Measurements from ENCODE around the gene POU2AF2. TPM values are rescaled to one million over a fixed set of nuclear protein-coding genes. Genes with fewer than 3 reads are reported as not detected.
A peak's percentile ranks its signal among the peaks of the same experiment; 100 is the strongest.

POU2AF2 gene
- total and polyA plus RNA-seq, 2 donors from 2014 or later = not detected

GRCh38 chr11:111229604-111230003 is 15.9 kb upstream of the POU2AF2 start:
- intact Hi-C loops (cut with DNase I) = loop anchor here (10.0 kb wide), 1 partner anchor 765 kb away; no protein-coding TSS in a partner anchor
- Histone ChIP-seq H3K36me3 (ENCODE audit: control insufficient read depth in 2 of 3, insufficient read depth in 3 of 3, low read length in 3 of 3) (no peaks in the 10 kb centered on the region), H3K4me3 (ENCODE audit: low read length in 3 of 3) (no peak overlapping the region), H3K27ac (ENCODE audit: low read depth in 2 of 2, low read length in 2 of 2) (no peak overlapping the region), H3K9ac (ENCODE audit: low read length in 3 of 3) (no peak overlapping the region), H3K9me3 (ENCODE audit: control insufficient read depth in 2 of 3, insufficient read depth in 1 of 3, low read length in 3 of 3) (no peaks in the 10 kb centered on the region), H3K27me3 (ENCODE audit: control insufficient read depth, insufficient read depth, low read length) (no peaks in the 10 kb centered on the region), H3K4me1 (ENCODE audit: control insufficient read depth in 2 of 3, insufficient read depth in 2 of 3, low read depth in 1 of 3, low read length in 3 of 3) (peaks cover 0 to 3% (median 0%) of the 10 kb centered on the region in 3 donors)
- TF ChIP-seq, protein P1, sequence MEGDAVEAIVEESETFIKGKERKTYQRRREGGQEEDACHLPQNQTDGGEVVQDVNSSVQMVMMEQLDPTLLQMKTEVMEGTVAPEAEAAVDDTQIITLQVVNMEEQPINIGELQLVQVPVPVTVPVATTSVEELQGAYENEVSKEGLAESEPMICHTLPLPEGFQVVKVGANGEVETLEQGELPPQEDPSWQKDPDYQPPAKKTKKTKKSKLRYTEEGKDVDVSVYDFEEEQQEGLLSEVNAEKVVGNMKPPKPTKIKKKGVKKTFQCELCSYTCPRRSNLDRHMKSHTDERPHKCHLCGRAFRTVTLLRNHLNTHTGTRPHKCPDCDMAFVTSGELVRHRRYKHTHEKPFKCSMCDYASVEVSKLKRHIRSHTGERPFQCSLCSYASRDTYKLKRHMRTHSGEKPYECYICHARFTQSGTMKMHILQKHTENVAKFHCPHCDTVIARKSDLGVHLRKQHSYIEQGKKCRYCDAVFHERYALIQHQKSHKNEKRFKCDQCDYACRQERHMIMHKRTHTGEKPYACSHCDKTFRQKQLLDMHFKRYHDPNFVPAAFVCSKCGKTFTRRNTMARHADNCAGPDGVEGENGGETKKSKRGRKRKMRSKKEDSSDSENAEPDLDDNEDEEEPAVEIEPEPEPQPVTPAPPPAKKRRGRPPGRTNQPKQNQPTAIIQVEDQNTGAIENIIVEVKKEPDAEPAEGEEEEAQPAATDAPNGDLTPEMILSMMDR (IDR thresholded peaks at IDR 0.05; ENCODE audit: borderline replicate concordance, extremely low read depth, insufficient read depth) = no peak
- no peak for FAIRE-seq
- no peak for DNase-seq

GRCh38 chr11:111230122-111230465 is 15.4 kb upstream of the POU2AF2 start:
- intact Hi-C loops (cut with DNase I) = no loop called here
- DNase-seq (no peak), FAIRE-seq (no peak)
- peak overlapping the region in 2 of 3 donors; percentile 79 to 95 for H3K4me3 ChIP-seq (ENCODE audit: low read length in 3 of 3)
- H3K4me1 ChIP-seq (ENCODE audit: control insufficient read depth in 2 of 3, insufficient read depth in 2 of 3, low read depth in 1 of 3, low read length in 3 of 3) = peaks cover 0 to 3% (median 0%) of the 10 kb centered on the region in 3 donors
- no peak overlapping the region for H3K27ac ChIP-seq (ENCODE audit: low read depth in 2 of 2, low read length in 2 of 2)
- H3K9me3 ChIP-seq (ENCODE audit: control insufficient read depth in 2 of 3, insufficient read depth in 1 of 3, low read length in 3 of 3) = no peaks in the 10 kb centered on the region
- TF ChIP-seq, protein P1 (IDR thresholded peaks at IDR 0.05; ENCODE audit: borderline replicate concordance, extremely low read depth, insufficient read depth) = no peak
- no peaks in the 10 kb centered on the region for H3K27me3 ChIP-seq (ENCODE audit: control insufficient read depth, insufficient read depth, low read length)
- H3K36me3 ChIP-seq (ENCODE audit: control insufficient read depth in 2 of 3, insufficient read depth in 3 of 3, low read length in 3 of 3) = no peaks in the 10 kb centered on the region
- H3K9ac ChIP-seq (ENCODE audit: low read length in 3 of 3) = peak overlapping the region in 2 of 3 donors; percentile 61 to 71

DNA sequence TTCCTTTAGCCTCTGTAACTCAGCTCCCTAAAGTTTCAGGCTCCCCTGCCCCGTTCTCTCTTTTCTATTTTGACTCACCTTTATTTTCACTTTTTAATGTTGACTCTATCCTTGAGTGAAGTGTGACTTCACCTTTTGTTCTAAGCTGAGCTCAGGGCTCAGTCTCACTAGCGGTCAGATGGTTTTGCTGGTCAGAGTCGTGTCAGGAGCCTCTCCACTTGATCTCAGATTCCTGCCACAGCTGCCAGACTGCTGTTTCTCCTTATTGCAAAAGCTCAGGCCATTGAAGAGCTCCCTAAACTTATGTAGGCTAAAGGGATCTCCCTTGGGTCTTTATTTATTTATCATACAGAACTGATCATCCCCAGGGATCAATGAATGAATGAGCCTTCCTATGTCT is 13.7 kb upstream of the POU2AF2 start:
- Histone ChIP-seq H3K27me3 (ENCODE audit: control insufficient read depth, insufficient read depth, low read length) (no peaks in the 10 kb centered on the region), H3K27ac (ENCODE audit: low read depth in 2 of 2, low read length in 2 of 2) (no peak overlapping the region), H3K9me3 (ENCODE audit: control insufficient read depth in 2 of 3, insufficient read depth in 1 of 3, low read length in 3 of 3) (no peaks in the 10 kb centered on the region), H3K4me3 (ENCODE audit: low read length in 3 of 3) (no peak overlapping the region), H3K36me3 (ENCODE audit: control insufficient read depth in 2 of 3, insufficient read depth in 3 of 3, low read length in 3 of 3) (no peaks in the 10 kb centered on the region), H3K9ac (ENCODE audit: low read length in 3 of 3) (no peak overlapping the region), H3K4me1 (ENCODE audit: control insufficient read depth in 2 of 3, insufficient read depth in 2 of 3, low read depth in 1 of 3, low read length in 3 of 3) (peaks cover 0 to 3% (median 0%) of the 10 kb centered on the region in 3 donors)
- DNase-seq = no peak
- no peak for FAIRE-seq
- intact Hi-C loops (cut with DNase I) = no loop called here
- TF ChIP-seq, protein P1 (IDR thresholded peaks at IDR 0.05; ENCODE audit: borderline replicate concordance, extremely low read depth, insufficient read depth) = no peak

DNA sequence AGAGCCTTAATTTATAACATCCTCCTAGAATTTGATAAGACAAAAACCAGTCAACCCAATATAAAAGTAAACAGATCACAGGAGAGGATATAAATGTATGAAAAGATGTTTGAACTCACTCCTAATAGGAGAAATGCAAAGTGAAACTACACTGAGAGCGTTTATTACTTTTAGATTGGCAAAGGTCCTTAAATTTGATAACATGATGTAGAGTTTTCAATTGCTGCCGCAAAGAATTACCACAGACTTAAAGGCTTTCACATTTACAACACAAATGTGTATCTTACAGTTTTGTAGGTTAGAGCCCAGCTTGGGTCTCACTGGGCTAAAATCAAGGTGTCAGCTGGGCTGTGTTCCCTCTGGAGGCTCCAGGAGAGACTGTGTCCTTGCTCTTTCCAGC is 9.1 kb upstream of the POU2AF2 start:
- Histone ChIP-seq H3K36me3 (ENCODE audit: control insufficient read depth in 2 of 3, insufficient read depth in 3 of 3, low read length in 3 of 3) (no peaks in the 10 kb centered on the region), H3K9me3 (ENCODE audit: control insufficient read depth in 2 of 3, insufficient read depth in 1 of 3, low read length in 3 of 3) (no peaks in the 10 kb centered on the region), H3K4me3 (ENCODE audit: low read length in 3 of 3) (peak overlapping the region in 1 of 3 donors; percentile 19), H3K9ac (ENCODE audit: low read length in 3 of 3) (no peak overlapping the region), H3K4me1 (ENCODE audit: control insufficient read depth in 2 of 3, insufficient read depth in 2 of 3, low read depth in 1 of 3, low read length in 3 of 3) (no peaks in the 10 kb centered on the region), H3K27me3 (ENCODE audit: control insufficient read depth, insufficient read depth, low read length) (no peaks in the 10 kb centered on the region), H3K27ac (ENCODE audit: low read depth in 2 of 2, low read length in 2 of 2) (no peak overlapping the region)
- intact Hi-C loops (cut with DNase I) = no loop called here
- TF ChIP-seq, protein P1 (IDR thresholded peaks at IDR 0.05; ENCODE audit: borderline replicate concordance, extremely low read depth, insufficient read depth) = no peak
- FAIRE-seq = no peak
- peak in 2 of 5 donors; percentile 6 to 9 for DNase-seq
